Activated T-cell treated with anti-CD3 and anti-CD28 coated beads, Interleukin-2, amount 50 U/mL, for 24 hours (primary cell): Measurements from ENCODE around the gene MYO10.

Experiments used
- DNase-seq: peaks from one replicate; pipeline ENCODE4 v3.0.0-alpha.2; 2020
- H3K27ac Mint-ChIP-seq: 2 replicates; pipeline ENCODE4 v1.8.0; 2020; ENCODE audit warnings: mild to moderate bottlenecking, mixed read lengths
- H3K27me3 Mint-ChIP-seq: 2 replicates; pipeline ENCODE4 v1.8.0; 2020; ENCODE audit warnings: mixed read lengths
- H3K36me3 Mint-ChIP-seq: 2 replicates; pipeline ENCODE4 v1.8.0; 2020; ENCODE audit warnings: low read depth, mixed read lengths
- H3K4me1 Mint-ChIP-seq: 2 replicates; pipeline ENCODE4 v1.8.0; 2020; ENCODE audit warnings: low read depth, mixed read lengths
- H3K4me3 Mint-ChIP-seq: 2 replicates; pipeline ENCODE4 v1.8.0; 2020; ENCODE audit warnings: mild to moderate bottlenecking, moderate library complexity, mixed read lengths
- H3K9me3 Mint-ChIP-seq: 2 replicates; pipeline ENCODE4 v1.8.0; 2020; ENCODE audit warnings: mixed read lengths

The MYO10 gene

GRCh38 chr5:16827755-16828154, 108.3 kb downstream of the MYO10 start:
- Mint-ChIP-seq H3K36me3 (no peaks in the 10 kb centered on the region), H3K4me1 (no peaks in the 10 kb centered on the region)

GRCh38 chr5:16826379-16827125, 109.5 kb downstream of the MYO10 start:
- H3K27ac Mint-ChIP-seq = no peak overlapping the region
- no peaks in the 10 kb centered on the region for H3K36me3 Mint-ChIP-seq
- no peaks in the 10 kb centered on the region for H3K4me1 Mint-ChIP-seq
- no peaks in the 10 kb centered on the region for H3K27me3 Mint-ChIP-seq
- no peak for DNase-seq
- no peak overlapping the region for H3K4me3 Mint-ChIP-seq
- H3K9me3 Mint-ChIP-seq = no peaks in the 10 kb centered on the region

More at GRCh38 chr5:16827755-16828154, 108.3 kb downstream of the MYO10 start:
- no peak overlapping the region for H3K4me3 Mint-ChIP-seq
- H3K9me3 Mint-ChIP-seq = no peaks in the 10 kb centered on the region
- no peak overlapping the region for H3K27ac Mint-ChIP-seq
- no peak for DNase-seq
- no peaks in the 10 kb centered on the region for H3K27me3 Mint-ChIP-seq

- Mint-ChIP-seq H3K4me3 (no peak overlapping the region), H3K27ac (no peak overlapping the region), H3K4me1 (no peaks in the 10 kb centered on the region), H3K9me3 (no peaks in the 10 kb centered on the region), H3K36me3 (no peaks in the 10 kb centered on the region), H3K27me3 (no peaks in the 10 kb centered on the region)
- no peak for DNase-seq
These were observed 116.4 kb downstream of the MYO10 start for GRCh38 chr5:16819522-16820167.

GRCh38 chr5:16815432-16815831, 120.7 kb downstream of the MYO10 start:
- H3K36me3 Mint-ChIP-seq = no peaks in the 10 kb centered on the region
- H3K4me3 Mint-ChIP-seq = no peak overlapping the region
- H3K4me1 Mint-ChIP-seq = no peaks in the 10 kb centered on the region
- H3K27ac Mint-ChIP-seq = no peak overlapping the region
- no peaks in the 10 kb centered on the region for H3K9me3 Mint-ChIP-seq
- no peaks in the 10 kb centered on the region for H3K27me3 Mint-ChIP-seq
- DNase-seq = no peak

GRCh38 chr5:16812911-16813310, 123.2 kb downstream of the MYO10 start:
- Mint-ChIP-seq H3K27me3 (no peaks in the 10 kb centered on the region), H3K4me3 (no peak overlapping the region), H3K27ac (no peak overlapping the region), H3K9me3 (no peaks in the 10 kb centered on the region), H3K36me3 (no peaks in the 10 kb centered on the region), H3K4me1 (no peaks in the 10 kb centered on the region)
- no peak for DNase-seq

- no peak overlapping the region for H3K4me3 Mint-ChIP-seq
- DNase-seq = no peak
These were observed 123.6 kb downstream of the MYO10 start for GRCh38 chr5:16812448-16812847.

GRCh38 chr5:16810208-16810854, 125.8 kb downstream of the MYO10 start:
- no peaks in the 10 kb centered on the region for H3K36me3 Mint-ChIP-seq
- no peaks in the 10 kb centered on the region for H3K9me3 Mint-ChIP-seq

More at GRCh38 chr5:16812448-16812847, 123.6 kb downstream of the MYO10 start:
- no peaks in the 10 kb centered on the region for H3K9me3 Mint-ChIP-seq
- H3K36me3 Mint-ChIP-seq = no peaks in the 10 kb centered on the region
- H3K27me3 Mint-ChIP-seq = no peaks in the 10 kb centered on the region
- no peaks in the 10 kb centered on the region for H3K4me1 Mint-ChIP-seq
- H3K27ac Mint-ChIP-seq = no peak overlapping the region

GRCh38 chr5:16809395-16810207, 126.5 kb downstream of the MYO10 start:
- H3K36me3 Mint-ChIP-seq = no peaks in the 10 kb centered on the region
- no peak overlapping the region for H3K27ac Mint-ChIP-seq
- H3K9me3 Mint-ChIP-seq = no peaks in the 10 kb centered on the region
- peaks cover 3% of the 10 kb centered on the region for H3K4me1 Mint-ChIP-seq
- H3K27me3 Mint-ChIP-seq = no peaks in the 10 kb centered on the region
- H3K4me3 Mint-ChIP-seq = no peak overlapping the region
- DNase-seq = no peak

More at GRCh38 chr5:16810208-16810854, 125.8 kb downstream of the MYO10 start:
- Mint-ChIP-seq H3K27me3 (no peaks in the 10 kb centered on the region), H3K27ac (no peak overlapping the region), H3K4me1 (peaks cover 3% of the 10 kb centered on the region), H3K4me3 (no peak overlapping the region)
- no peak for DNase-seq

GRCh38 chr5:16809010-16809394, 127.1 kb downstream of the MYO10 start:
- Mint-ChIP-seq H3K4me1 (peaks cover 3% of the 10 kb centered on the region), H3K36me3 (no peaks in the 10 kb centered on the region), H3K9me3 (no peaks in the 10 kb centered on the region), H3K27me3 (no peaks in the 10 kb centered on the region), H3K27ac (no peak overlapping the region), H3K4me3 (no peak overlapping the region)
- DNase-seq = no peak

- Mint-ChIP-seq H3K9me3 (no peaks in the 10 kb centered on the region), H3K27ac (no peak overlapping the region), H3K4me3 (no peak overlapping the region), H3K27me3 (no peaks in the 10 kb centered on the region), H3K36me3 (no peaks in the 10 kb centered on the region), H3K4me1 (peaks cover 3% of the 10 kb centered on the region)
- DNase-seq = no peak
These were observed 128.1 kb downstream of the MYO10 start for GRCh38 chr5:16808021-16808420.

- Mint-ChIP-seq H3K4me3 (no peak overlapping the region), H3K36me3 (no peaks in the 10 kb centered on the region), H3K9me3 (no peaks in the 10 kb centered on the region), H3K27ac (no peak overlapping the region), H3K4me1 (peaks cover 3% of the 10 kb centered on the region), H3K27me3 (no peaks in the 10 kb centered on the region)
- DNase-seq = no peak
These were observed 128.6 kb downstream of the MYO10 start for GRCh38 chr5:16807547-16807864.

GRCh38 chr5:16806711-16807546, 129.2 kb downstream of the MYO10 start:
- H3K9me3 Mint-ChIP-seq = no peaks in the 10 kb centered on the region
- H3K27me3 Mint-ChIP-seq = no peaks in the 10 kb centered on the region
- DNase-seq = no peak
- no peaks in the 10 kb centered on the region for H3K36me3 Mint-ChIP-seq
- peaks cover 3% of the 10 kb centered on the region for H3K4me1 Mint-ChIP-seq
- no peak overlapping the region for H3K27ac Mint-ChIP-seq
- no peak overlapping the region for H3K4me3 Mint-ChIP-seq

- no peak for DNase-seq
- Mint-ChIP-seq H3K27ac (no peak overlapping the region), H3K4me1 (peaks cover 3% of the 10 kb centered on the region), H3K36me3 (no peaks in the 10 kb centered on the region), H3K9me3 (no peaks in the 10 kb centered on the region), H3K27me3 (no peaks in the 10 kb centered on the region), H3K4me3 (no peak overlapping the region)
These were observed 130.6 kb downstream of the MYO10 start for GRCh38 chr5:16805486-16805885.

- no peak overlapping the region for H3K27ac Mint-ChIP-seq
- H3K4me3 Mint-ChIP-seq = no peak overlapping the region
- no peaks in the 10 kb centered on the region for H3K9me3 Mint-ChIP-seq
- H3K36me3 Mint-ChIP-seq = no peaks in the 10 kb centered on the region
- H3K27me3 Mint-ChIP-seq = peaks cover 3% of the 10 kb centered on the region
- no peak for DNase-seq
- peaks cover 3% of the 10 kb centered on the region for H3K4me1 Mint-ChIP-seq
These were observed 132.3 kb downstream of the MYO10 start for GRCh38 chr5:16803831-16804230.
